PC-3 (cell line): ENCODE measurements around the gene PRPF38B. TPM values are rescaled to one million over a fixed set of nuclear protein-coding genes. Genes with fewer than 3 reads are reported as not detected.

Experiments
- ATAC-seq: fragments of 200-7000 bp; cut with Tn5 transposase; 2 replicates; pipeline ENCODE4 v1.9.1; 2020; ENCODE audit warnings: mild to moderate bottlenecking, moderate library complexity
- BruUV-seq: library from RNA; stranded (reverse); fragments of 400-500 nt; replicated peaks from 2 replicates; lab custom pipeline; 2021; lab: Mats Ljungman, UMichigan
- CTCF ChIA-PET: fragments of 300-600 bp; sonication (Branson Sonifier 250); formaldehyde crosslinking; loops from one replicate; lab custom pipeline; 2022; ENCODE audit warnings: antibody characterized with exemption; lab: Charles Lee
- POLR2A ChIA-PET: fragments of 300-600 bp; sonication (Branson Sonifier 250); formaldehyde crosslinking; loops from one replicate; lab custom pipeline; 2022; ENCODE audit warnings: antibody characterized with exemption; ENCODE audit not compliant: unreplicated experiment; lab: Charles Lee
- DNase-seq: peaks from one replicate; pipeline ENCODE4 v3.0.0-alpha.2; 2015
- H2AFZ ChIP-seq: fragments of 300-600 bp; sonication (generic); 2 replicates; pipeline ENCODE4 v1.6.0; 2016; ENCODE audit warnings: antibody characterized with exemption, low read length
- H3F3A ChIP-seq: fragments of 300-600 bp; sonication (generic); one replicate; pipeline ENCODE4 v1.6.0; 2017; ENCODE audit warnings: antibody characterized with exemption, low read length, control low read depth, mild to moderate bottlenecking; ENCODE audit not compliant: unreplicated experiment
- H3K27ac ChIP-seq: fragments of 300-600 bp; sonication (generic); 2 replicates; pipeline ENCODE4 v1.5.1; 2016; ENCODE audit warnings: mild to moderate bottlenecking, low read length
- H3K27me3 ChIP-seq: fragments of 300-600 bp; sonication (generic); 2 replicates; pipeline ENCODE4 v1.6.1; 2016; ENCODE audit warnings: low read length, mixed read lengths
- H3K36me3 ChIP-seq: fragments of 300-600 bp; sonication (generic); 2 replicates; pipeline ENCODE4 v1.6.1; 2016; ENCODE audit warnings: low read depth, mixed run types, low read length, mixed read lengths
- H3K4me1 ChIP-seq: fragments of 300-600 bp; sonication (generic); 2 replicates; pipeline ENCODE4 v1.5.1; 2016; ENCODE audit warnings: low read length; ENCODE audit not compliant: insufficient read depth
- H3K4me2 ChIP-seq: fragments of 300-600 bp; sonication (generic); 2 replicates; pipeline ENCODE4 v1.6.0; 2016; ENCODE audit warnings: low read length
- H3K4me3 ChIP-seq: fragments of 300-600 bp; sonication (generic); 2 replicates; pipeline ENCODE4 v1.5.1; 2016; ENCODE audit warnings: mild to moderate bottlenecking, low read length, mixed read lengths
- H3K79me2 ChIP-seq: fragments of 300-600 bp; sonication (generic); 2 replicates; pipeline ENCODE4 v1.6.1; 2017; ENCODE audit warnings: low read length, mixed read lengths
- H3K9ac ChIP-seq: fragments of 300-600 bp; sonication (generic); 2 replicates; pipeline ENCODE4 v1.6.0; 2016; ENCODE audit warnings: mild to moderate bottlenecking, low read length
- H3K9me2 ChIP-seq: fragments of 300-600 bp; sonication (generic); replicated peaks from 2 replicates; pipeline ENCODE4 v1.6.1; 2016; ENCODE audit warnings: mixed run types, low read length, mixed read lengths
- H3K9me3 ChIP-seq: fragments of 300-600 bp; sonication (generic); 2 replicates; pipeline ENCODE4 v1.6.1; 2016; ENCODE audit warnings: low read length, mixed read lengths
- H4K20me1 ChIP-seq: fragments of 300-600 bp; sonication (generic); 2 replicates; pipeline ENCODE4 v1.6.1; 2016; ENCODE audit warnings: low read length, mixed read lengths
- EZH2 ChIP-seq: fragments of 300-600 bp; sonication (generic); IDR thresholded peaks from one replicate; pipeline ENCODE4 v1.6.1; 2017; ENCODE audit warnings: antibody characterized with exemption, mild to moderate bottlenecking, low read length; ENCODE audit not compliant: unreplicated experiment
- EZH2phosphoT487 ChIP-seq: fragments of 300-600 bp; sonication (generic); IDR thresholded peaks from 2 replicates; pipeline ENCODE4 v1.6.1; 2018; ENCODE audit warnings: mild to moderate bottlenecking, antibody characterized with exemption, low read length, borderline replicate concordance
- intact Hi-C: fragments of 100-400 bp; cut with micrococcal nuclease; formaldehyde crosslinking; loops from 2 replicates; pipeline ENCODE4 v1.9.0; 2023
- total RNA-seq: library from RNA; depleted of rRNA; stranded (reverse); fragments of >200 nt; gene quantifications from 2 replicates; pipeline ENCODE4 v1.2.3, GENCODE V29; 2014
- TF ChIP-seq, protein P1 (sequence below): fragments of 300-600 bp; sonication (generic); conservative IDR thresholded peaks from 2 replicates; pipeline ENCODE4 v1.5.1; 2017; ENCODE audit warnings: antibody characterized with exemption, low read depth, mild to moderate bottlenecking, low read length

Gene PRPF38B
- total RNA-seq, 1 experiment from 2014 or later = 21.9 TPM

DNA sequence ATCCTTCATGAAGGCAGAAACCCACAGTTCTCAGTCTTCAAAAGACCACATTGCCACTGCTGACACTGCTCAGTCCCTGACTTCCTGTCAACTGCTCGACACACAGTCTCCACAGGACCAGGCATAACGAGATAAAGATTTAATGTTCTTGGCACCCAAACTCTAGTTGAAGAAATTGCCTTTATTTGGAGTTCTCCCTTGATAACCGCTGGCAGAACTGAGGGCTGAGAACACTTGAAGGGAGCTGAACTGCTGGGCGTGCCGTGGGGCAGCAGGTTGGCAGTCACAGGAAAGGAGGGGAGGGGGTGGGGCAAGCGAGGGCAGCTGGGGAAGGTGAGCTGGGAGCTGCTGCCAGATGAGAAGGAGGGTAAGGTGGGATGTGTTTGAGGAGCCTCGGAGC, 47.1 kb upstream of the PRPF38B start:
- Histone ChIP-seq H3F3A (no peaks in the 10 kb centered on the region), H3K27ac (no peak overlapping the region), H3K9ac (no peak overlapping the region), H4K20me1 (no peaks in the 10 kb centered on the region), H2AFZ (no peak overlapping the region), H3K9me2 (no peaks in the 10 kb centered on the region), H3K4me1 (peaks cover 8% of the 10 kb centered on the region), H3K27me3 (no peaks in the 10 kb centered on the region), H3K4me3 (no peak overlapping the region), H3K36me3 (no peaks in the 10 kb centered on the region), H3K79me2 (no peaks in the 10 kb centered on the region), H3K9me3 (no peaks in the 10 kb centered on the region), H3K4me2 (no peak overlapping the region)
- intact Hi-C loops = loop anchor here (5.0 to 10.0 kb wide), 2 partner anchors 443 to 860 kb away; partner anchors contain the start of gene SLC25A24
- DNase-seq (no peak), ATAC-seq (no peak)
- ChIA-PET CTCF (no interaction called here), POLR2A (no interaction called here)
- BruUV-seq = no TSS peak
- TF ChIP-seq, protein P1, sequence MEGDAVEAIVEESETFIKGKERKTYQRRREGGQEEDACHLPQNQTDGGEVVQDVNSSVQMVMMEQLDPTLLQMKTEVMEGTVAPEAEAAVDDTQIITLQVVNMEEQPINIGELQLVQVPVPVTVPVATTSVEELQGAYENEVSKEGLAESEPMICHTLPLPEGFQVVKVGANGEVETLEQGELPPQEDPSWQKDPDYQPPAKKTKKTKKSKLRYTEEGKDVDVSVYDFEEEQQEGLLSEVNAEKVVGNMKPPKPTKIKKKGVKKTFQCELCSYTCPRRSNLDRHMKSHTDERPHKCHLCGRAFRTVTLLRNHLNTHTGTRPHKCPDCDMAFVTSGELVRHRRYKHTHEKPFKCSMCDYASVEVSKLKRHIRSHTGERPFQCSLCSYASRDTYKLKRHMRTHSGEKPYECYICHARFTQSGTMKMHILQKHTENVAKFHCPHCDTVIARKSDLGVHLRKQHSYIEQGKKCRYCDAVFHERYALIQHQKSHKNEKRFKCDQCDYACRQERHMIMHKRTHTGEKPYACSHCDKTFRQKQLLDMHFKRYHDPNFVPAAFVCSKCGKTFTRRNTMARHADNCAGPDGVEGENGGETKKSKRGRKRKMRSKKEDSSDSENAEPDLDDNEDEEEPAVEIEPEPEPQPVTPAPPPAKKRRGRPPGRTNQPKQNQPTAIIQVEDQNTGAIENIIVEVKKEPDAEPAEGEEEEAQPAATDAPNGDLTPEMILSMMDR = no peak
- TF ChIP-seq EZH2phosphoT487 (no peak), EZH2 (no peak)

DNA sequence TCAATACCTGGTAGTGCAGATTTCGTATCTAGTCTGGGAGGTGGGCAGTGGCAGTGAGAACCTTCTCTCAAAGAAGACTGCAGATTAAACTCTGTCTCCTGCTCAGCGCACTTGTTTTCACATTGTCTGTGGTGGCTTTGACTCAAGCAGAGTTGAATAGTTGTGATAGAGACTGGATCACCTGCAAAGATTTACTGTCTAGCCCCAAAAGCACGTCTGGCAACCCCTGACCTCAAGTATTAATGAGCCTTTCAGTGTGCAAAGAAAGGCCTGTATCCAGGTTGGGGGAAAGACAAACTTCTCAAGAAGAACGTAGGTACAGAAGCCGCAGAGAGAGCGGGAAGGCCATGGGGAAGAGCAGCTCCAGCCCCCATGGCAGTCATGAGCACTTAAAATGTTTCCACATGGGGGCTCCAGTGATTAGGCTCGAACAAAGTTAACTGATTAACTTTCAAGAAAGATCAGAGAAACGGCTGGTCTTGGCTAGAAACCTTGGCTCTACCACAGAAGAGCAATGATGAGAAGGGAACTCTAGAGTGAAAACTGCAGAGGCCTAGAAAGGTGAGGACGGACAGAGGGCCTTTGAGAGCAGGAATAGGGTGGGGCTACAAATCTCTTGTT, 46.4 kb upstream of the PRPF38B start:
- no TSS peak for BruUV-seq
- CTCF ChIA-PET = interaction anchor here (0.6 kb wide), 1 partner anchor 1168 kb away, joined by 4 read pairs; no protein-coding TSS in a partner anchor
- no peak overlapping the region for H2AFZ ChIP-seq

More for the DNA sequence above, 46.4 kb upstream of the PRPF38B start:
- DNase-seq (no peak), ATAC-seq (no peak)
- Histone ChIP-seq H3K9me2 (no peaks in the 10 kb centered on the region), H3K4me3 (no peak overlapping the region), H3K36me3 (no peaks in the 10 kb centered on the region), H3K27me3 (no peaks in the 10 kb centered on the region), H3K9ac (no peak overlapping the region), H4K20me1 (no peaks in the 10 kb centered on the region), H3K27ac (no peak overlapping the region), H3F3A (no peaks in the 10 kb centered on the region), H3K9me3 (no peaks in the 10 kb centered on the region), H3K4me2 (no peak overlapping the region), H3K79me2 (no peaks in the 10 kb centered on the region), H3K4me1 (peaks cover 8% of the 10 kb centered on the region)
- TF ChIP-seq EZH2 (no peak), EZH2phosphoT487 (no peak)
- TF ChIP-seq, protein P1 = no peak
- intact Hi-C loops = loop anchor here (10.0 kb wide), 1 partner anchor 861 kb away; no protein-coding TSS in a partner anchor
- POLR2A ChIA-PET = no interaction called here
